Measurements from ENCODE around the gene CDC42.

- TF ChIP-seq POLR2AphosphoS5 (IDR thresholded peaks at IDR 0.05) (no peak), CTCF (IDR thresholded peaks at IDR 0.05) (no peak), EP300 (IDR thresholded peaks at IDR 0.05) (no peak)
Measured at GRCh38 chr1:22076346-22076745, 23.8 kb downstream of the CDC42 start.
